HG03139 (cell line): Measurements from ENCODE around the gene EIF2S3.
A peak's percentile ranks its signal among the peaks of the same experiment; 100 is the strongest.
"Not testable (repeated sequence)": the region's sequence is repeated elsewhere in the genome, so short reads cannot be mapped to it uniquely, and the experiment has no call there.

Experiments used
- ATAC-seq: cut with Tn5 transposase; IDR thresholded peaks from one replicate; pipeline ENCODE4 v1.9.1; 2021; ENCODE audit not compliant: unreplicated experiment

Gene EIF2S3

GRCh38 chrX:24054182-24055042 is at the start of gene EIF2S3:
EIF2S3 (plus strand) TSS chrX:24054956; CDS start chrX:24054969, 13 bp downstream.
- ATAC-seq: peak; percentile 93

- ATAC-seq: no peak
Measured at GRCh38 chrX:24005028-24005427, 49.7 kb upstream of the EIF2S3 start.

- ATAC-seq: no peak
Measured at GRCh38 chrX:24005867-24006266, 48.9 kb upstream of the EIF2S3 start.

DNA sequence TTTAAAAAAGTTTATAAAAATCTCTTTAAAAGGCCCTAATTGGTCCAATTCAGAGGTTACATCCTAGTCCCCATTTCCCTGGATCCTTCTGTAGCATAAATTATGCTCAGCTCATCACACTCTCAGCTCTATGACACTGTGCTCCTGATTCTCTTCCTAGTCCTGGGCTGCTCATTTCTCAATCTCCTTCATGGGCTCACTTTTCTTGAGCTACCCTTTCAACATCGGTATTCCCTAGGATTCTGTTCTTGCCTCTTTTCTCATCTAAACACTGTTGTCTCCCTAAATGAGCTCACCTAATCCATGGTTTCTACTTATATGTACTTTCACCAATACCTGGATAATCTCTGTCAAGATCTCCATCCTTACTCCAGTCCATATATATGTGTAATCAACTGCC is 42.5 kb upstream of the EIF2S3 start:
- no peak for ATAC-seq

- peak; percentile 68 for ATAC-seq
Measured at GRCh38 chrX:24014388-24015018, 40.3 kb upstream of the EIF2S3 start.

DNA sequence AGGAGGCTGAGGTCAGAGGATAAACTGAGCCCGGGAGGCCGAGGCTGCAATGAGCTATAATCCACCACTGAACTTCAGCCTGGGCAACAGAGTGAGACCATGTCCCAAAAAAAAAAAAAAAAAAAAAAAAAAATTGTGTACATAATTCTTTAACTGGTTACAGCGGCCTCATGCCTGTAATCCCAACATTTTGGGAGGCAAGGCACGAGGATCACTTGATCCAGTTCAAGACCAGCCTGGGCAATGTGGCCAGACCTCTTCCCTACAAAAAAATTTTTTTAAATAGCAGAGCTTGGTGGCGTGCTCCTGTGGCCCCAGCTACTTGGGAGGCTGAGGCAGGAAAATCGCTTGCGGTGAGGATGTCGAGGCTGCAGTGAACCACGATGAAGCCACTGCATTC is 37.1 kb upstream of the EIF2S3 start:
- no peak for ATAC-seq

- ATAC-seq: no peak
Measured at GRCh38 chrX:24018809-24019208, 35.9 kb upstream of the EIF2S3 start.

DNA sequence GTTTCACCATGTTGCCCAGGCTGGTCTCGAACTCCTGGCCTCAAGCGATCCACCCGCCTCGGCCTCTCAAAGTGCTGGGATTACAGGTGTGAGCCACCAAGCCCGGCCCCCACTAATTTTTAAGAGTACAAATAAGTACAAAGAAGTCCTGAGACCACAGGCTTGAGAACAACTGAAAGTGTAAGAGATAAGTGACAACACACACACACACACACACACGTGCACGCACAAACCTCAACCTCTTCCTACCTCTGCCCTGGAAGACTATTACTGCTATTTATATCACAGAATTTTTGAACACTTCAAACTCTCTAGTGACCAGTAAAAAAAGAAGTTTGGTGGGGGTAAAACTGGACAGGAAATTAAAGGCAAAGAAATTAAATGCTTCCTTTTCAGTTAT is 35.3 kb upstream of the EIF2S3 start:
- ATAC-seq: no peak

DNA sequence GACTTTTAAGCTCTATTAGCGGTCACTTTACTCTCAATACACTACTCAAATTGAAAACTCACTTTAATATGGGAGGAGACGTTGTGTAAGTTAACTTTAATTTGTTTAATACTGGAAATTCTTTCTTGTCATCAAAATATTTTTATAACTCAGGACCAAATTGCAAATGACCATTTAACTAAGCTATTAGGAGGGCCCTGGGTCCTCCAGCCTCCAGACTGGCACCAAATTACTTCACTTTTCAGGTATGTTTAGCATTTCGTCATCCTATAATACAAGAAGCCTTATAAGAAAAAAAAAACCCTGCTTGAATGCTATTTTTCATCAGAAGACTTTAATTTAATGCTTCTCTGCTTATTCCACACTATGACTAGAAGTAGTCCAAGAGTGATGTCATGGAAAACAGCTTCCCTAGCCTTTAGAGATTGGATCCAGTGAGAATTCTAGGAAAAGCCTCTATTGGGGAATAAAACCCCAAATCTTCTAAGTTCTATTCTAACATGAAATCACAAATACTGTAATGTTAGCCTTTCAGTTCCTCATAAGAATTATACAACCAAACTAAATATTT is 34.4 kb upstream of the EIF2S3 start:
- no peak for ATAC-seq

GRCh38 chrX:24023544-24023943 is 31.2 kb upstream of the EIF2S3 start:
- ATAC-seq: no peak

GRCh38 chrX:24023972-24024669 is 30.6 kb upstream of the EIF2S3 start:
- ATAC-seq: no peak

GRCh38 chrX:24024819-24025740 is 29.7 kb upstream of the EIF2S3 start:
- peak; percentile 84 for ATAC-seq

DNA sequence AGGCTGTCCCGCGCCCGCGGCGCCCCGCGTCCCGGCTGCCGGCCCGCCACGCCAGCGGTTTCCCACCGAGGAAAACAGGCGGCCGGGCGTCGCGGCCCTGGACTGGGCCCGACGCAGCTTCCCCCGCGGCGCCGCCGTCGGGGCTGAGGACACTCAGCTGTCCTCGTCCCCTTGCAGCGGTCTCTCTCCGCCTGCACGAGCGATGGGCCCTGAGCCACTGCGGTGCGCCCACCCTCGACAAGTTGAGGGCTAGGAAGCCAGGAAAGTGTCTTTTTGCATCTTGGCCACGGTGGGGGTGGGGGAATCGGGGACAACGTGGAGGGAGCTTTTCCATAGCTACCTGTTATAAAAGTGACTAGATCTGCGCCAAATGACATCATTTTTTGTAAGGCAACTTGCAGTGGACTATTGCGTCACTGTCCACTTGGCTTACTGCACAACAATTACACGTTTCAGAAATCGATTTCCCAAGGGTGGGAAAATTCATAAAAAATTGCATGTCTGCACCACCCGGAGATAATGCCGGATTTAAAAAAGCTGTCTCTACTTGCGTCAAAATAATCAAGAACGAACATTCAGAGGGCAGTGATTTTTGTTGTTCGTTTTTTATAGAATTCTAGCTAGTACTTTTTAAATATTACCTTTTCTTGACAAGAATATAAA is 28.9 kb upstream of the EIF2S3 start:
- ATAC-seq: peak; percentile 27

- no peak for ATAC-seq
Measured at GRCh38 chrX:24026432-24026831, 28.3 kb upstream of the EIF2S3 start.

DNA sequence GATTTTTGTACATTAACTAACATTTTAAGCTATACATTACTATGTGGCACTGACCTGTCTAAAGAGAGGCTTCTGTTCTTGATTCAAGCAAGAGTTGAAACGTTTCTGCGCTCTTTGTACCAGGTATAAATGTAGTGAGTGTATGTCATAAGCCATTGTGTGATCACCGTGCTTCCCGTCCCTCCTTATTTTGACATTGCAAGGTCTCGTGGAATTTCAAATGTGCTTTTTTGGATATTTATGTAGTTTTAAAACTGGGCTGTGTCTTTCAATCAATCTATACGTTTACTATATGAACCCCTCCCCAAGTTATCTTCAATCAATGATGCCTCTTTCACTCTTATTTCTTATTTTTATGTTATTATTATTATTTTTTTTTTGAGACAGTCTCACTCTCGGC is 27.7 kb upstream of the EIF2S3 start, which contains the start of gene KLHL15:
KLHL15 (minus strand) TSS at position 101 of the 400 bp plus-strand sequence. CDS start 20,493 bp downstream, outside the sequence.
- ATAC-seq: no peak

DNA sequence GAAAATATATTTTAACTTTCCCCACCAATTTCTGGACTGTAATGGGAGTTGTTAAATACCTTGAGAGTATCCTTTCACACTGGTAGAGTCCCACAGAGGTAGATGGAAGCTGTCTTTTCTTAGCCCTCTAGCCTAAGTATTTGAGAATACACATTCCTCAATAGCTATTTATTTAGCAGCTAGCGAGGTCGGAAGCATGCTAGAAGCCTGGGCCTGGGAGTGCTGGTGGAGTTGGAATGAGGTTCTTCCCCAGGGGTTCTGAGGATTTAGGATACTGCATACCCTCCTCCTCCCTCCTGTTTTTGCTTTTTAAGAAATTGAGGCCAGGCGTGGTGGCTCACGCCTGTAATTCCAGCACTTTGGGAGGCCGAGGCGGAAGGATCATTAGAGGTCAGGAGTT is 26.8 kb upstream of the EIF2S3 start:
- ATAC-seq: no peak

DNA sequence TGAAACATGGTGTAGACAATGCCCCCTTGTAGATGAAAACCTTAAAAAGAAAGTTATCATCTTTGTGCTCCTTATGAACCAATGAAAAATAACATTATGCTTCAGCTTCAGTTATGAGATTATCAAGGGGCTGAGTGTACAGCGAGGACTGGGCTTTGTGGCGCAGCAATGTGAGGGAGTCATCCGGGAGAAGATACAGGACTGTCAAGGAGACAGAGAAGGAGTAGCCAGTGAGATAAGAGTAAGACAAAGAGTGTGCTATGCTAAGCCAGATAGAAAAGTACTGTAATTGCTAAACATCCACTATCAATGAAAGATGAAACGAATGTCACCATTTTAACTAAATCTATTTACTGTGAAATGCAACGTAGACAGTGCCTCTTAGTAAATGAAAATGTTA is 24.2 kb upstream of the EIF2S3 start:
- no peak for ATAC-seq

DNA sequence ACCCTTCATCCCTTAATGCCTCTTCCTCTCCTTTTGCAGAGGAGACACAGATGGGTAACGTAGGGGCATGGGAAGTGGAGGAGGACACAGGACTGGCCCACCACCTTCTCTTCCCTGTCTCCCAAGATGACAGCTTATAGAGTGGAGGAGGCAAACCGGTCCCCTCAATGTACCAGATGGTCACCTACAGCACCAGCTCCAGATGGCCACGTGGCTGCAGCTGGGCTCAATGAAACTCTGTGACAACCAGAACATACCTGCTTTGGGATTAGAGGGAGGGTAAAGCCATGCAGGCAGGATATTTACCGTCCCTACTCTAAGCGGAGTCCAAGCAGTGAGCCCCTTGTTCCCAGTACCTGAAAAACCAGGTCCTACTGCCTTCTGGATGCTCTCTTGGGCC is 20.3 kb upstream of the EIF2S3 start:
- ATAC-seq: no peak

- ATAC-seq: no peak
Measured at GRCh38 chrX:24037729-24038128, 17.0 kb upstream of the EIF2S3 start.

GRCh38 chrX:24046060-24046459 is 8.7 kb upstream of the EIF2S3 start:
- ATAC-seq: not testable (repeated sequence)
